ENCODE results near the gene ACADM.
"Not testable (repeated sequence)": the region's sequence is repeated elsewhere in the genome, so short reads cannot be mapped to it uniquely, and the experiment has no call there.

The ACADM gene

GRCh38 chr1:75795703-75796193 is 71.2 kb downstream of the ACADM start:
- no peak for DNase-seq (ENCODE audit: low spot score)

GRCh38 chr1:75796376-75797272 is 72.1 kb downstream of the ACADM start, which contains the start of gene MSH4:
MSH4 (plus strand) TSS chr1:75796882; CDS start chr1:75796986, 104 bp downstream.
- DNase-seq (ENCODE audit: low spot score) = no peak

- DNase-seq (ENCODE audit: low spot score) = no peak
Measured at GRCh38 chr1:75797273-75797588, 72.7 kb downstream of the ACADM start.

- no peak for DNase-seq (ENCODE audit: low spot score)
Measured at GRCh38 chr1:75797606-75798216, 73.2 kb downstream of the ACADM start.

GRCh38 chr1:75801480-75801879 is 77.0 kb downstream of the ACADM start:
- not testable (repeated sequence) for DNase-seq (ENCODE audit: low spot score)

GRCh38 chr1:75808921-75809320 is 84.4 kb downstream of the ACADM start:
- DNase-seq (ENCODE audit: low spot score) = no peak

GRCh38 chr1:75810113-75810512 is 85.6 kb downstream of the ACADM start:
- DNase-seq (ENCODE audit: low spot score) = not testable (repeated sequence)

GRCh38 chr1:75811211-75811981 is 86.9 kb downstream of the ACADM start:
- DNase-seq (ENCODE audit: low spot score) = no peak

- DNase-seq (ENCODE audit: low spot score) = no peak
Measured at GRCh38 chr1:75812065-75812464, 87.6 kb downstream of the ACADM start.

All from AG08395 (cell line).